GM12891 (cell line): ENCODE results near the gene RNF212B.

Source experiments
- PAX5 ChIP-seq: IDR thresholded peaks from 2 replicates; pipeline ENCODE4 v1.6.1; 2011; ENCODE audit warnings: low read length, moderate library complexity, mild to moderate bottlenecking; ENCODE audit not compliant: insufficient read depth, severe bottlenecking
- POLR2A ChIP-seq: IDR thresholded peaks from 2 replicates; pipeline ENCODE4 v1.6.1; 2011; ENCODE audit warnings: low read depth, low read length, control low read depth
- POLR2AphosphoS5 ChIP-seq: IDR thresholded peaks from 2 replicates; pipeline ENCODE4 v1.6.1; 2011; ENCODE audit warnings: low read depth, low read length, control low read depth
- POU2F2 ChIP-seq: IDR thresholded peaks from 2 replicates; pipeline ENCODE4 v1.6.1; 2011; ENCODE audit warnings: low read depth, mild to moderate bottlenecking, control low read depth, low read length, moderate library complexity
- SPI1 ChIP-seq: IDR thresholded peaks from 2 replicates; pipeline ENCODE4 v1.6.1; 2011; ENCODE audit warnings: low read depth, low read length, control low read depth
- TAF1 ChIP-seq: IDR thresholded peaks from 2 replicates; pipeline ENCODE4 v1.6.1; 2011; ENCODE audit warnings: low read depth, low read length, control low read depth

- TF ChIP-seq PAX5 (no peak), SPI1 (no peak), POLR2A (peak; percentile 44; the same call in 1 of the 2 replicates), POLR2AphosphoS5 (0 out of 2 replicates have a peak, but pooled peaks have one; percentile 30), TAF1 (no peak), POU2F2 (no peak; the same call in 1 of the 2 replicates)
Measured at GRCh38 chr14:23300687-23301223, 63.0 kb downstream of the RNF212B start.
